Activated T-cell treated with anti-CD3 and anti-CD28 coated beads, Interleukin-2, amount 50 U/mL, for 72 hours (primary cell): Measurements from ENCODE around the gene B3GNT3. TPM values are rescaled to one million over a fixed set of nuclear protein-coding genes. Genes with fewer than 3 reads are reported as not detected.
"Not testable (repeated sequence)": the region's sequence is repeated elsewhere in the genome, so short reads cannot be mapped to it uniquely, and the experiment has no call there.

ENCODE experiments used
- ATAC-seq, 2 donors: fragments of 150-1000 bp; cut with Tn5 transposase; replicated peaks in 1 of 2; 2 replicates each; pipeline ENCODE4 v1.10.0; 2021; ENCODE audit warnings: moderate library complexity in 2 of 2, mild to moderate bottlenecking in 1 of 2
- DNase-seq, 2 donors: peaks; one replicate each; pipeline ENCODE4 v3.0.0; 2021 to 2022; ENCODE audit warnings: mixed read lengths in 1 of 2
- H3K27ac Mint-ChIP-seq: one replicate; pipeline ENCODE4 v1.8.0; 2022; ENCODE audit warnings: mild to moderate bottlenecking, moderate library complexity, mixed read lengths
- H3K27me3 Mint-ChIP-seq: one replicate; pipeline ENCODE4 v1.8.0; 2022; ENCODE audit warnings: low read depth, mixed read lengths
- H3K36me3 Mint-ChIP-seq, 2 donors: one replicate each; pipeline ENCODE4 v1.8.0; 2022; ENCODE audit warnings: mixed read lengths in 2 of 2, mild to moderate bottlenecking in 1 of 2; ENCODE audit not compliant: insufficient read depth in 2 of 2
- H3K4me1 Mint-ChIP-seq: one replicate; pipeline ENCODE4 v1.8.0; 2022; ENCODE audit warnings: low read depth, mixed read lengths
- H3K4me3 Mint-ChIP-seq, 2 donors: one replicate each; pipeline ENCODE4 v1.8.0; 2022; ENCODE audit warnings: mild to moderate bottlenecking in 2 of 2, mixed read lengths in 2 of 2, moderate library complexity in 2 of 2
- H3K9me3 Mint-ChIP-seq, 2 donors: one replicate each; pipeline ENCODE4 v1.8.0; 2022; ENCODE audit warnings: mixed read lengths in 2 of 2
- total RNA-seq, 2 donors: library from RNA; stranded (reverse); gene quantifications; one replicate each; pipeline ENCODE4 v1.2.3, GENCODE V29; 2022

Gene B3GNT3
- total RNA-seq, 2 donors from 2014 or later, result 0.36 TPM; not detected in 1

GRCh38 chr19:17795495-17795856 is 538 bp downstream of the B3GNT3 start:
- Mint-ChIP-seq H3K27ac (no peak overlapping the region), H3K9me3 (no peaks in the 10 kb centered on the region), H3K4me3 (peak overlapping the region; percentile 78 to 80), H3K36me3 (no peaks in the 10 kb centered on the region), H3K27me3 (peaks cover 6% of the 10 kb centered on the region), H3K4me1 (peaks cover 63% of the 10 kb centered on the region)
- DNase-seq, result no peak
- ATAC-seq, result no peak

DNA sequence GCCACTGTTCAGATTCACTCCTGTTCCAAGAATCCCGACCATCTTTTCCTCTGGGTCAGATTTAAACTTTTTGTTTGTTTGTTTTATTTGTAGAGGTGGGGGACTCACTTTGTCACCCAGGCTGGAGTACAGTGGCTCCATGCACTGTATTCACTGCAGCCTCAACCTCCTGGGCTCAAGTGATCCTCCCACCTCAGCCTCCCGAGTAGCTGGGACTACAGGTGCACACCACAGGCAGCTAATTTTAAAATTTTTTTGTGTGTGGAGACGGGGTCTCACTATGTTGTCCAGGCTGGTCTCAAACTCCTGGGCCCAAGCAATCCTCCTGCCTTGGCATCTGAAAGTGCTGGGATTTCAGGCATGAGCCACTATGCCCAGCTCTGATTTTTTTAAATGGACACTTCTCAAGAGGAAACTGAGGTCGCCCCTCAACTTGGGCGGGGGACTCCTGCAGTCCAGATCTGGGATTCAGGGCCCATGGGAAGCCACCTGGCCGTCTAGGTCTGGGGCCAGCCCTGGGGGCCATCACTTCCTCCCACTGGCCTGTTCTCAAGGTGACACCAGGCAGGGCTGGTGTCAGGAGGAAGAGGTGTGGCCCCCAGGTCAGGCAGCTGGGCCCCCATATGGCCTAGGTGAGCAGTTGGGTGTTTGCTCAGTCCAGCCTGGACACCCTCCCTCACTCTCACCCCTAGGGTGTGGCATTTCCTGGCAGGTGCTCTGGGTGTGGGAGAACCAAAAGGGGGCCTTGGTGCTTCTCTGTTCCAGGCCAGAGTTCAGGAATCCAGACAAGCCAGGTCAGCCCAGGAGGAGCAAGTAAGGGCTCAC is 1.3 kb downstream of the B3GNT3 start:
- Mint-ChIP-seq H3K27me3 (peaks cover 6% of the 10 kb centered on the region), H3K36me3 (no peaks in the 10 kb centered on the region), H3K4me3 (peak overlapping the region in 1 of 2 donors; percentile 56), H3K4me1 (peaks cover 56% of the 10 kb centered on the region), H3K9me3 (no peaks in the 10 kb centered on the region), H3K27ac (no peak overlapping the region)
- ATAC-seq (no peak), DNase-seq (no peak)

DNA sequence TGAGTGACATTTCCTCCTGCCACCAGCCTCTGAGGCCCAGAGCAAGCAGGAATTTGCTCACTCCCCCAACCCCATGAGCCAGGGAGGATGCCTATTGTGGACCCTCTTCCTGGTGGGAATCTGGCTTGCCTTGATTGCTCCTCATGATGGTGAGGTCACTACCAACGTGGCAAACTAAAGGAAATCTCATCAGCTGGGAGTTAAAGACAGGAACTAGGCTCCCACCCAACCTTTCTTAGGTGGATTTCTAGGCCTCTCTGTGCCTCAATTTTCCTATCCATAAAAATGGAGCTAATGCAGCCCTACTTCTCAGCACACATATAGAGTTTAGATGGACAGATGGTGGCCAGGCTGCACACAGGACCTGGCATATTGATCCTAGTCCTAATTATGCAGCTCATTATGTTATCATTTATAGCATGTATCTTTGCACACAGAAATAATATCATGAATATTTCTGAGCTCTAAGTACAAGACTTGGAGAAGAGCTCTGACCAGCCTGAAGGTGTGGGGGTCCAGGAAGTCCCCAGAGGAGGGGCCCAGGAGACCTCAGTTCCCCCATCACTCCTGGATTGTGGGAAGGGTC is 2.0 kb downstream of the B3GNT3 start:
- no peaks in the 10 kb centered on the region for H3K36me3 Mint-ChIP-seq
- H3K4me1 Mint-ChIP-seq, result peaks cover 49% of the 10 kb centered on the region
- ATAC-seq (no peak), DNase-seq (no peak)
- no peaks in the 10 kb centered on the region for H3K9me3 Mint-ChIP-seq
- peaks cover 6% of the 10 kb centered on the region for H3K27me3 Mint-ChIP-seq
- H3K4me3 Mint-ChIP-seq, result peak overlapping the region; percentile 12 to 18
- no peak overlapping the region for H3K27ac Mint-ChIP-seq

DNA sequence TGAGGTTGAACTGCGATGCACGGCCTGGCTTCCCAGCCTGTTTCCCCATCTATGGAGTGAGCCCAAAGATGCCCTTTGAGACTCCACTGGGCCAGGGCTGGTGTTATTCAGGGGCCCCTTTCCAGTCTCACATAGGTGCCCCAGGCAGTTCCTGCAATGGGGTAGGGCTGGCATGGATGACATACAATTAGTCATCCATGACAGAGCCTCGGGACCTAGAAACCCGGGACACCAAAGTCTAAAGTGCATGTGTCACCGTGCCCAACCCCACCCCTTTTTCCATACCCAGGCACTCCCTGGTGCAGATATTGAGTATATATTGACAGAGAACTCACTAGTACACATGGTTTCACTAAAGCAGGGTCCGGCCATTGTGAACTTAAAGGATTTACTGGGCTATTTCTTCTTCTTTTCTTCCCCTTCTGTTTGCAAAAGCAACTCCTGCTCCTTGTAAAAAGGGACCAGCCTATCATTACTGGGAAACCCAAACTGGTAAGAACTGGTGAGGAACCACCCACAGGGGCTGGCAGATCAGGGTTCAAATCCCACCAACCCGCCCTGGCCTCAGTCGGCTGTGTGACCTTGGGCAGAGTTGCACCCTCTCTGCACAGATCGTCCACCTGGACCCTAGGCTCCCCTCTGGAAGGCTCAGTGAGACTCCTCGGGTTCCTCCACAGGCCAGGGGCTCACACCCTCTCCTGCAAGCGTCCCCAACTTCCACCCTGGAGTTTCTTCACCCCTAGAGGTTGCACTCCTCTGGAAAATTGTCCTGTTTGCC is 2.7 kb downstream of the B3GNT3 start:
- peak; percentile 97 for ATAC-seq
- H3K27ac Mint-ChIP-seq, result no peak overlapping the region
- H3K4me1 Mint-ChIP-seq, result peaks cover 51% of the 10 kb centered on the region
- H3K36me3 Mint-ChIP-seq, result no peaks in the 10 kb centered on the region
- DNase-seq, result peak; percentile 60 to 74
- peak overlapping the region in 1 of 2 donors; percentile 31 for H3K4me3 Mint-ChIP-seq
- peaks cover 6% of the 10 kb centered on the region for H3K27me3 Mint-ChIP-seq
- H3K9me3 Mint-ChIP-seq, result no peaks in the 10 kb centered on the region

DNA sequence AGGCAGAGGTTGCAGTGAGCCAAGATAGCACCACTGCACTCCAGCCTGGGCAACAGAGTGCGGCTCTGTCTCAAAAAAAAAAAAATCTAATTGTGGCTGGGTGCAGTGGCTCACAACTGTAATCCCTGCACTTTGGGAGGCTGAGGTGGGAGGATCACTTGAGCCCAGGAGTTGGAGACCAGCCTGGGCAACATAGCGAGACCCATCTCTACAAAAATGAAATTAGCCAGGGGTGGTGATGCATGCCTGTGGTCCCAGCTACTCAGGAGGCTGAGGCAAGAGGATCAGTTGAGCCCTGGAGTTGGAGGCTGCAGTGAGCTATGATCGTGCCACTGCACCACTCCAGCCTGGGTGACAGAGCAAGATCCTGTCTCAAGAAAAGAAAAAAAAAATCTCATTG is 3.7 kb downstream of the B3GNT3 start:
- ATAC-seq, H3K27ac Mint-ChIP-seq, H3K27me3 Mint-ChIP-seq, H3K9me3 Mint-ChIP-seq, DNase-seq, H3K4me3 Mint-ChIP-seq, H3K36me3 Mint-ChIP-seq: not testable (repeated sequence)
- peaks cover 58% of the 10 kb centered on the region for H3K4me1 Mint-ChIP-seq

- H3K4me3 Mint-ChIP-seq, result no peak overlapping the region
- H3K4me1 Mint-ChIP-seq, result peaks cover 46% of the 10 kb centered on the region
- H3K9me3 Mint-ChIP-seq, result no peaks in the 10 kb centered on the region
- H3K27ac Mint-ChIP-seq, result no peak overlapping the region
- ATAC-seq (no peak), DNase-seq (no peak)
- no peaks in the 10 kb centered on the region for H3K27me3 Mint-ChIP-seq
- H3K36me3 Mint-ChIP-seq, result no peaks in the 10 kb centered on the region
Observed at GRCh38 chr19:17802137-17802858, 7.4 kb downstream of the B3GNT3 start.

- DNase-seq (no peak), ATAC-seq (peak; percentile 22 to 44)
- H3K27ac Mint-ChIP-seq, result peak overlapping the region; percentile 5
- H3K4me3 Mint-ChIP-seq, result peak overlapping the region; percentile 16 to 45
- no peaks in the 10 kb centered on the region for H3K9me3 Mint-ChIP-seq
- peaks cover 45% of the 10 kb centered on the region for H3K4me1 Mint-ChIP-seq
- H3K36me3 Mint-ChIP-seq, result no peaks in the 10 kb centered on the region
- H3K27me3 Mint-ChIP-seq, result no peaks in the 10 kb centered on the region
Observed at GRCh38 chr19:17803264-17803896, 8.4 kb downstream of the B3GNT3 start.

- Mint-ChIP-seq H3K27me3 (no peaks in the 10 kb centered on the region), H3K36me3 (no peaks in the 10 kb centered on the region), H3K27ac (no peak overlapping the region), H3K9me3 (no peaks in the 10 kb centered on the region), H3K4me1 (peaks cover 46% of the 10 kb centered on the region), H3K4me3 (no peak overlapping the region)
- no peak for ATAC-seq
- DNase-seq, result no peak
Observed at GRCh38 chr19:17805427-17805826, 10.5 kb downstream of the B3GNT3 start.

DNA sequence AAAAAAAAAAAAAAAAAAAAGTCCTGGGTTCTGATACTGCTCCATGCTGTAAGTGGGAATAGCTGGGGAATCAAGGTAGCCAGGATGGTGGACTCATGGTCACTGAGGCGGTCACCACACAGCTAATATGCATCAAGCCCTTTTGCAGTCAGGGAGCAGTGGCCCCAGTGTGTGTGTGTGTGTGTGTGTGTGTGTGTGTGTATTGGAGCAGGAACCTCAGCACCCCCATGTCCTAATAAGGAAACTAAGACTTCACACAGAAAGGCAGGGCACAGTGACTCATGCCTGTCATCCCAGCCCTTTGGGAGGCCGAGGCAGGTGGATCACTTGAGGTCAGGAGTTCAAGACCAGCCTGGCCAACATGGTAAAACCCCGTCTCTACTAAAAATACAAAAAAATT is 12.0 kb downstream of the B3GNT3 start:
- ATAC-seq, result peak; percentile 41 to 52
- Mint-ChIP-seq H3K27me3 (no peaks in the 10 kb centered on the region), H3K36me3 (no peaks in the 10 kb centered on the region), H3K27ac (peak overlapping the region; percentile 44), H3K4me1 (peaks cover 46% of the 10 kb centered on the region), H3K9me3 (no peaks in the 10 kb centered on the region), H3K4me3 (peak overlapping the region in 1 of 2 donors; percentile 42)
- DNase-seq, result no peak

DNA sequence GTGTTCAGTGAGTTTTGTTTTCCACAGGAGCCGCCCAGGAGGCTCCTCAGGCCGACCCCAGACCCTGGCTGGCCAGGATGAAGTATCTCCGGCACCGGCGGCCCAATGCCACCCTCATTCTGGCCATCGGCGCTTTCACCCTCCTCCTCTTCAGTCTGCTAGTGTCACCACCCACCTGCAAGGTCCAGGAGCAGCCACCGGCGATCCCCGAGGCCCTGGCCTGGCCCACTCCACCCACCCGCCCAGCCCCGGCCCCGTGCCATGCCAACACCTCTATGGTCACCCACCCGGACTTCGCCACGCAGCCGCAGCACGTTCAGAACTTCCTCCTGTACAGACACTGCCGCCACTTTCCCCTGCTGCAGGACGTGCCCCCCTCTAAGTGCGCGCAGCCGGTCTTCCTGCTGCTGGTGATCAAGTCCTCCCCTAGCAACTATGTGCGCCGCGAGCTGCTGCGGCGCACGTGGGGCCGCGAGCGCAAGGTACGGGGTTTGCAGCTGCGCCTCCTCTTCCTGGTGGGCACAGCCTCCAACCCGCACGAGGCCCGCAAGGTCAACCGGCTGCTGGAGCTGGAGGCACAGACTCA is 12.9 kb downstream of the B3GNT3 start:
- peak overlapping the region; percentile 45 to 48 for H3K4me3 Mint-ChIP-seq
- no peaks in the 10 kb centered on the region for H3K27me3 Mint-ChIP-seq
- DNase-seq (no peak), ATAC-seq (peak in 1 of 2 donors; percentile 37)
- no peaks in the 10 kb centered on the region for H3K36me3 Mint-ChIP-seq
- H3K27ac Mint-ChIP-seq, result no peak overlapping the region
- H3K9me3 Mint-ChIP-seq, result no peaks in the 10 kb centered on the region
- peaks cover 40% of the 10 kb centered on the region for H3K4me1 Mint-ChIP-seq

DNA sequence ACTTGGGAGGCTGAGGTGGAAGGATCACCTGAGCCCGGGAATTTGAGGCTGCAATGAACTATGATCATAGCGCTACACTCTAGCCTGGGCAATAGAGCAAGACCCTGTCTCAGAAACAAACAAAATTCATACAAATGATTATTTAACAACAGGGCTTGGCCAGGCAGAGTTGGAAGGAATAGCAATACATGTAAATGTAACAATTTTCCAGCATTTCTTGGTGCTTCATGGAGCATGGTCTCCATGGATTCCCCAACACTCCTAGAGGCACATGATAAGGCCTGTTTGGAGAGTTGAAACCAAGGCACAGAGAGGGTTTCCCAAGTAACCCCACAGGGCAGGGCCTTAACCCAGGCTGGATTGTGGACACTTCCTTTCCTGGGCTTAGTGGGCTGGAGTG is 16.2 kb downstream of the B3GNT3 start:
- Mint-ChIP-seq H3K36me3 (no peaks in the 10 kb centered on the region), H3K27me3 (no peaks in the 10 kb centered on the region)
- ATAC-seq, result no peak

GRCh38 chr19:17811681-17812080 is 16.7 kb downstream of the B3GNT3 start:
- Mint-ChIP-seq H3K4me3 (no peak overlapping the region), H3K4me1 (peaks cover 13% of the 10 kb centered on the region), H3K9me3 (no peaks in the 10 kb centered on the region), H3K27me3 (no peaks in the 10 kb centered on the region), H3K27ac (no peak overlapping the region), H3K36me3 (no peaks in the 10 kb centered on the region)
- ATAC-seq, result no peak
- DNase-seq, result no peak

More for the DNA sequence above, 16.2 kb downstream of the B3GNT3 start:
- DNase-seq, result no peak
- peaks cover 13% of the 10 kb centered on the region for H3K4me1 Mint-ChIP-seq
- H3K9me3 Mint-ChIP-seq, result no peaks in the 10 kb centered on the region
- H3K27ac Mint-ChIP-seq, result no peak overlapping the region
- no peak overlapping the region for H3K4me3 Mint-ChIP-seq
